WERI-Rb-1 (cell line): ENCODE data around the gene TLR4.

Experiments used
- DNase-seq: peaks from one replicate; pipeline ENCODE4 v3.0.0-alpha.2; 2020
- H3K27ac ChIP-seq: fragments of 250-450 bp; sonication (Bioruptor Pico); 2 replicates; pipeline ENCODE4 v1.5.1; 2020; ENCODE audit warnings: mild to moderate bottlenecking, moderate library complexity
- H3K27me3 ChIP-seq: fragments of 250-450 bp; sonication (Bioruptor Pico); 2 replicates; pipeline ENCODE4 v1.5.1; 2021; ENCODE audit warnings: mild to moderate bottlenecking, low read depth, moderate library complexity; ENCODE audit not compliant: insufficient read depth, severe bottlenecking
- H3K36me3 ChIP-seq: fragments of 250-450 bp; sonication (Bioruptor Pico); 2 replicates; pipeline ENCODE4 v1.5.1; 2020; ENCODE audit warnings: mild to moderate bottlenecking, moderate library complexity
- H3K4me3 ChIP-seq: 2 replicates; pipeline ENCODE4 v1.5.1; 2011; ENCODE audit warnings: low read depth, mild to moderate bottlenecking, control low read depth, low read length
- H3K9me3 ChIP-seq: fragments of 250-450 bp; sonication (Bioruptor Pico); 2 replicates; pipeline ENCODE4 v1.5.1; 2021; ENCODE audit warnings: mild to moderate bottlenecking, moderate library complexity; ENCODE audit not compliant: severe bottlenecking
- CTCF ChIP-seq: IDR thresholded peaks from 2 replicates; pipeline ENCODE4 v1.5.1; 2011; ENCODE audit warnings: low read depth, mild to moderate bottlenecking, control low read depth, inconsistent platforms, low read length

The TLR4 gene

DNA sequence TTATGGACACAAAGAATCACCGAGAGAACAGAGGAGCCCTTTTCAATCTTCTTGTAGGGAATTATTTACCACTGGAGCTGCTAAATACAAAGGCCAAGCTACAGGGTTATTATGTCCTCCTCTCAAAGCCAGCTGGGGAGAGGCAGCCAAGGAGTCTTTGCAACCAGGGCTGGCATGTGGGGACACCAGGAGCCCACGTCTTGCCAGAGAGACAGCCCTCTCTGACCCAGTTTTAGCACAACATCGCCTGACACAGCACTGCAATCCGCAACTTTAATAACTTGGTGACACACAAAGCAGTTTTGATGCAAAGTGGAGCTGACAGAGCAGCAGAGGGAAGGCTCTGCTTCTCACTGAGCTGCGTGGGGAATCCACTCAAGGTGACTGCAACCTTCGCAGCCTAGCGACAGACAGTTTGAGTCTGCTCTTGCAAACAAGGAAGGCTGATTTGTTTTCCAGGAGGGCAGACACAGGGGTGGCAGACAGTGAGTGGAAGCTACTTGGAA is 33.6 kb downstream of the TLR4 start:
- DNase-seq: peak; percentile 41
- Histone ChIP-seq H3K9me3 (no peaks in the 10 kb centered on the region), H3K36me3 (no peaks in the 10 kb centered on the region), H3K27ac (no peak overlapping the region), H3K4me3 (no peak overlapping the region), H3K27me3 (no peaks in the 10 kb centered on the region)
- no peak for TF ChIP-seq CTCF

DNA sequence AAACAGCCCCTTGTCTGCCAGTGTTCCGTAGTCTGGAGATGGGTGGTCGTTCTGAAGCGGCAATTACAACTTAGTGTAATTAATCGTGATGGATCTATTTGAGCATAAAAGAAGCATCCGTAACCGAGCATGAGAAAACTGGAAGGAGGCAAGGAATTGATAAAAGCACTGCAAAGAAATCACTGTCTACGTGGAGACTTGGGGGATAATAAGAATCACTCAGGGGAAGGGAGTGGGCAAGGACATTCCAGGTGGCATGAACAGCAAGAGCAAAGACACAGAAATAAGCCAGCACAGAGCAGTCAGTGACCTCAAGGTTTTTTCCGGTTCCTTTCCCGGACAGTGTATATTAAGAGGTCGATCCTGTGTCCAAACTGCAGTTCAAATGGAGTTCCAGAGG is 35.0 kb downstream of the TLR4 start:
- no peaks in the 10 kb centered on the region for H3K36me3 ChIP-seq
- no peaks in the 10 kb centered on the region for H3K27me3 ChIP-seq
- no peak overlapping the region for H3K4me3 ChIP-seq
- no peak overlapping the region for H3K27ac ChIP-seq
- H3K9me3 ChIP-seq: no peaks in the 10 kb centered on the region
- no peak for DNase-seq
- TF ChIP-seq CTCF: no peak

DNA sequence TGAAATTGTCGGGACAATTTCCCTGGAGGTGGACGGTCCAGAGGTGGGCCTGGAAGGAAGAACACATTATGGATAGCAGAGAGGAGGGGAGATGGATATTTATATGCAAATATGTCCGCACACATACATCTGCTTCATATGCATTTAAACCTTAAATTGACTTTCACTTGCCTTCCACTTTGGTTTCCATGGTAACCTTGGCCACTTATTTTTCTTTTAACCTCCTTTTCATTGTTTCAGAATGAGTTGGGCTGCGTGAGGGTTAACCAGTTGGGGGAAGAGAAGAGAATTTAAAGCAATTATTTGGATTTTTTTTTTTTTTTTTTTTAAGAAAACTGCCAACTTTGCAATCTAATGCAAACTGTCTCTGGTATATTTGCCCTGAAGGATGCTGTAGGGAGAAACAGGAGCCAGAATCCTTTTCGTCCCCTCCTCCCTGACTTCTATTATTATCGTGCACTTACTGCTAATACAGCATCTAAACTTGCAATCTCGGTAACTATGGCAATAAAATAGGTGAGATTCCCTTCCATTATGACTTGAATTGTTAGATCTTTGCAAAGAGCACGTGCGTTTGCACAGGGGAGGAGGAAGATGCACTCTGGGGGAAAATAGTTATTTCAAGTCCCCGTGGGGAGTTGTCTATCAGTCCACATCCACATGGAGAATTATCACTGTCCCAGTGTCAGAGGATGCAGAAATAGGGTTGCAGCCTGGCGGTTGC is 35.6 kb downstream of the TLR4 start:
- Histone ChIP-seq H3K9me3 (no peaks in the 10 kb centered on the region), H3K27ac (no peak overlapping the region), H3K27me3 (no peaks in the 10 kb centered on the region), H3K4me3 (no peak overlapping the region), H3K36me3 (no peaks in the 10 kb centered on the region)
- no peak for TF ChIP-seq CTCF
- DNase-seq: no peak

DNA sequence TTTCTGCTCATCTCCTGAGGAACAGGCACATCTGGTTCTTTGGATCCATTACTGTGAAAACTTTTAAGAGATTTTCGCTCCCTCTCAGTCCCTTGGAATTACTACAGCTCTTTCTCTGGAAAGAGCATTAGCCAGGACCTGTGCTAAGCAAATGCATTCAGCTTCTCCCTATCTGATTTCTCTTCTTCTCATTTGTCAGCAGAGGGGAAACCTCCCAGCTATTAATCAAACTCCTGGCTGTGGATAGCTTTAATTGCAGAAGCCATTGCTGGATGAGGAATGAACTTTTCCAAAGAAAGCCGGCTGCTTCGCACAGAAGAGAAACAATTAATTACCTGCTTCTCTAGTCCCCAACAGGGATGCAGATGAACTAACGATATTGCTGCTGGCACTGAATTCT is 37.9 kb downstream of the TLR4 start:
- H3K4me3 ChIP-seq: no peak overlapping the region
- TF ChIP-seq CTCF: no peak
- DNase-seq: no peak
- H3K27me3 ChIP-seq: no peaks in the 10 kb centered on the region
- no peak overlapping the region for H3K27ac ChIP-seq
- H3K9me3 ChIP-seq: no peaks in the 10 kb centered on the region
- no peaks in the 10 kb centered on the region for H3K36me3 ChIP-seq

GRCh38 chr9:117744369-117744768 is 40.2 kb downstream of the TLR4 start:
- Histone ChIP-seq H3K27me3 (no peaks in the 10 kb centered on the region), H3K4me3 (no peak overlapping the region), H3K9me3 (no peaks in the 10 kb centered on the region), H3K27ac (no peak overlapping the region), H3K36me3 (no peaks in the 10 kb centered on the region)
- no peak for TF ChIP-seq CTCF
- DNase-seq: no peak
